GM18909 (cell line): Measurements from ENCODE around the gene SMPX.

Experiments used
- ATAC-seq: cut with Tn5 transposase; IDR thresholded peaks from one replicate; pipeline ENCODE4 v1.9.1; 2021; ENCODE audit warnings: mild to moderate bottlenecking; ENCODE audit not compliant: unreplicated experiment, poor library complexity

SMPX gene

DNA sequence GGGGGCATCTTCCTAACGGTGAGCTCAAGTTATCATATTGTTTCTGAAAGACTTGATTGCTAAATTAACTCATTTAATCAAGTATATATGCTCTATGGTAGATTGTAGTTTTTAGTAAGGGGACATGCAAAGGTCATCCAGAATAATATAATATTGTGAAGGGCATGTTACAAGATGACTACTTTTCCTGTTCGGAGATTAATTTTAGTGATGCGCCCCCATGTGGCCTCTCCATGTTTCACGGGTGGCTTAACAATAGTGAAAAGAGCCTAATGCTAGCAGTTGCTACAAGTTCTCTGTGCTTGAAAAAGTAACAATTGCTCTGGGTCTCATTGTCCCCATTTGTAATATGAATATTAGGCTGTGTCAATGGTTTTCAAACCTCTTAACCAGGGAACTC lies 12.2 kb downstream of the SMPX start:
- peak; percentile 58 for ATAC-seq

DNA sequence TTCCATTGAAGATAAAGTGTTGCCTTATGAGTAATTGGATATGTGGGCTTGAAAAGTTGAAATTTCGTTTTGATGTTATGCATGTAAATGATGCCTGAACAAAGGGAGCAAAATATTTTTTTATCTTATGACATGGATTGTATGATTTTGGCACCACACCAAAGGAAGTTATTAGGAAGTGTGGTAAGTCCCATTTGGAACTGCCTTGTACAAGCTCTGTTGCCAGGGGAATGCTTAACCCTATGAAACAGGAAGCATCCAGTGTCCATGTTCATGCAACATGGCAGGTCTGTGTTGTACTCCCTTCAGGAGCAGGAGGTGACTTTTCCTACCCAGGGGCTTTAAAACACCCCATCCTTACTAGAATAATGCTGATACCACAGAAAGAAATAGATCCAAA lies 13.2 kb downstream of the SMPX start:
- ATAC-seq: no peak

DNA sequence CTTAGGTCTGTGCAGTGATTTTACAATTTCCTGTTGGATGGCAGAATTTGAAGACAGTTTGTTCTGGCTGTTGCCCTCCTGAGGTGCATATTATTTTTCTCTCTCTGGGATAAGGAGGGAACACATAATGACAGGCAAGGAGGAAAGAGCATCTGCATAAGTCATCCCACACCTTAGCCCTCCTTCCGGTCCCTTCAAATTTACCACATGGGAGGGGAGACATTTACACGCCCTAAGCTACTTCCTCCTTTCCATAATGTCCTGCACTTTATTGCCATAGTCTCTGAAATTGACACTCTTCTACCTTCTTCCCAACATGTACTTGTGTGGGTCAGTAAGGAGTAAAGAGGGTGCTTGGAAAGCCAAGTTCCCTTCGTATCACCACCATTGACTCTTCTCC lies 13.9 kb downstream of the SMPX start:
- no peak for ATAC-seq

DNA sequence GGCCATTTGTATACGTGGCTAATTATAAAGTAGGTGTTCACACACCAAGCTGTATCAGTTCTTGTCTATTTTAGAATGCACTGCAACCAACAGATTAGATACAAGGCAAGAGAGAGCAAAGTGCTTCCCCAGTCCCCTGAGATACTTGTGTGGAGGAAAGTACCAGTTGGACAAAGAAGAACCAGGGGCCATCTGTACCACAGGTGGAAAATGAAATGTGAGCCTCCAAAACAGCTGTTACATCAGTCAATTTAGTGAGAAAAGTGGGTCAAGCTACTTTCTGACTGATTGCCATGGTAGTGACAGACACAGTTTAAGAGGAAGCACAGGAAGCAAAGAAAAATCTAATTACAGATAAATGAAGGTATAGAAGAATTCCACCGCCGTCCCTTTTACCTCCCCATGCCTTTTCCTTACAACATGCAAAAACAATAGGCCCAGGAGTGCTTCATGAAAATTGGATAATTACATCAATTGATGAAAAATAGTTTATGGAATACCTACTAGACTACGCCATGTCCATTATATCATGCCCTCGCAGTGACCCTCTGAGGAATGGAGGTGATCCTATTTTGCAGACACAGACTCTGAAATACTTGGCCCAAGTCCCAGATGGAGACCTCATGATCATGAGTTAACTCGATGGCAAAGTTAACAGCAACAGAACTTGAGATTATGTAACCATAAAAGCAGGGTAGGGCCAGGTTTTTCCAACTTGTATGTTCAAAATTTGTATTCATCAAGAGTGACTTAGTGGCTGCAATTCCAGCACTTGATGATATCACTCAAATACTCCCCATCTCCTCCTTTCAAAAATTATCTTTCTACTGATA lies 15.8 kb downstream of the SMPX start:
- ATAC-seq: no peak

DNA sequence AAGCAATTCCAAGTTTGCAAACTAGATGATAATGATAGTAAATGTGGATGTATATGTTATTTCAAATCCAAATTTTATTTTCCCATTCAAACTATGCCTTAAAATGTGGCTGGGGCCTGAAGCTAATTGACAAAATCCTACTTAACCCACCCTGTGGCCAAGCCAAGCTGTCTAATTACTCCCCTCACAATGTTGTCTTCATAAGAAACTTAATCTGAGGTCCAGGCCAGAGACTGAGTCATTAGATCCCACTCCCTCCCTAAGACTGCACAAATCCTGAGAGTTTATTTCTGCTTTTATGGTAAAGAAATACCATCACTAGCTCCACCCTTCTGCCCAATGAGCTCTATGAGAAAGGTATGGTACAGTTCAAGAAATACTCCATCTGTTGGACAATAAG lies 16.6 kb downstream of the SMPX start:
- ATAC-seq: no peak

DNA sequence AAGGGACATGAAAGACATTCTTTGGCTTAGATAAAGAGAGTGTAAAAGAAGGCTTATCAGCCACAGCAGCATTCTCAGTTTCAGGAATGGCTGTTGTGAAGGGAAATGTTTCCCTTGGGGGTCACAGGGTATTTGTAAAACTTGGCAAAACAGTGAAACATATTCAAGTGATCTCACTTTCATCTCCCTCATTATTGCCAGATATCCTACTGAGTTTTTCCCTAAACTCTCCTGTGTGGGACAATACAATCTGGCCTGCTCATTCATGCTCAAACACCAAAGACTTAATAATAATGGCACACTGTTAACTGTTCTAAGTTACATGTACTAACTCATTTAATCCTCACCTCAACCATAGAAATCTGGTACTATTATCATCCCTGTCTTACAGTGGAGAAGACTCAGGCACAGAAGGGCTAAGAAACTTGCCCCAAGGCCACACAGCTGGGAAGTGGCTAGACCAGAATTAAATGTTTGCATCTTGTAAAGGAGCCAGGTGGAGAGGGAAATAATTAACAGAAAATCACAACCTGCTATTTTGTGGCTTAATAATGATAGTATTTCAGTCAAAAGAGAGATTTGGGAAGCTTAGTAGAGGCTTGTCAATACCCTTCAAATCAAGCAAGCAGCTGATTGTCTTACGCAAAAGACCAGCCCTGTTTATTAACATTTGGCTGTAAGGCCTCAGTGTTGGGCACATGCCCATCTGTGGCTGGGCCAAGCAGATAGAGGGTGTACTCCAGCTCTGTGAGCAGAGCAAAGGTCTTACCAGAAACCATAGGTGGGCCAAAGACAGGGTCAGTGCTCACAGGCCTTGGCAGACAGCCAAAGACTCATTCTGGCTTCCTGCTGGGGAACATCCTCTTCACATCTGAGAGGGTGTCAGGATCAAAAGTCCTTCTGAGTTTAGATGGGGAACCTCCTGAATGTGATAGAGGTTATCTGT lies 17.3 kb downstream of the SMPX start:
- ATAC-seq: no peak

DNA sequence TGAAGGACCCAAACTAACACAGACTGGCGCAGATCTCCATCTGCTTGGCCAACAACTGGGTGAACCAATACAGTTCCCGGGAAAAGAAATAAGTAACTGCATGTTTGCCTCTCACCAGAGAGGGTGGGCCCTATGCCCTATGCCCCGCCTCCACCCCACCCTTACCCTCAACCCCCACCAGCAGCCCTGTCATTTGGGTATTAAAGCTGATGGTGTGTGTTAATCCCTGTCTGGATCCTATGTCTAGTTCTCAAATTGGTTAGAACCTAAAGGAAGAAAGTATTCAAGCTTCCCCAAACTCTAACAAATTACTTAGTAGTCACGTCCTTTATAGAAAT lies 19.0 kb downstream of the SMPX start:
- no peak for ATAC-seq

DNA sequence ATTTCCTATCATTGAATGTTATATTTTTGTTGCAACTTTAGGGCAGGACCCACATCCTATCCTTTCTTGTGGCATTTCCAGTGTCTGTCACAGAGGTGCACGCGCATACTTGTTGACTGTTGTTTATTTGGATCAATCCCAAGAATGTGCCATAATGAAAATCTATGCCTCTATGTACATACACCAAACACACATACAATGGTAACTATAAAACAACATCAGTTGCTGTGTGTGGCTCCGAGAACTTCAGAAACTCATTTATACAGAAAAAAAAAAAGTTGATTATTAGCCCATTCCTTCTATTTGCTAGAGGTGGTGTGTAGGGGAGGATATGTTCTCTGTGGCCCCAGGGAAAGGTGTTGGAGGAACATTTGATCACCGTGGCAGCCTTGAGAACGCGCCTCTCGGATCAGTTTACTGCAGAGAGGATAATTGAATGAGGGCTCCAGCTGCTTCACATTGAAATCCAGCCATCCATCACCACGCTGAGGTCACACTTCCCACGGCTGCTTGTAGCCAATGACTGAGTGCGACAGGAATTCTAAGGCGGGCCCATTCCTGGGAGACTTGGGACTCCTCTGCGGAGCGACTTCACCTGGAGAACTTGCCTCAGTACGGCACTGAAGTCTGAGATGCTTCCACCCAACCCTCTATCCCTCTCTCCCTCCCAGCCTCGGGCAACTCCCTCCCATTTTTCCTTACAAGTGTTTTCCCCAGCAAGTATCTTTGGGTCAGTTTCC lies 19.5 kb downstream of the SMPX start:
- no peak for ATAC-seq

DNA sequence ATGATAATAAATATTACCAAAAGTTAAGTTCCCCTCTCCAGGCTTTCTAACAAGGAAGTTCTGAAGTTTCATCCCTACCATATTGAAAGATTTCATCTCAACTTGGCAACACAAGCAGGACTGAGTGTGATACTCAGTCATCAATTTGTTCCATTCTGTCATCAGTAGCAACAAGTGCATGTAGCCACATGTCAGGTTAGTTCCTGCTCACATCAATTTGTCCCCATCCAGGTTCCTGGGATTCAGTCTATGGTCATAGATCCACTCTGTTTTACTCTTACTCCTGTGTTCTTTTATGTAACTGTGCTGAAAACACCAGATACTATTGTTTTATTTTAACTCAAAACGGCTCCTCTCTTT lies 22.2 kb downstream of the SMPX start:
- ATAC-seq: no peak

DNA sequence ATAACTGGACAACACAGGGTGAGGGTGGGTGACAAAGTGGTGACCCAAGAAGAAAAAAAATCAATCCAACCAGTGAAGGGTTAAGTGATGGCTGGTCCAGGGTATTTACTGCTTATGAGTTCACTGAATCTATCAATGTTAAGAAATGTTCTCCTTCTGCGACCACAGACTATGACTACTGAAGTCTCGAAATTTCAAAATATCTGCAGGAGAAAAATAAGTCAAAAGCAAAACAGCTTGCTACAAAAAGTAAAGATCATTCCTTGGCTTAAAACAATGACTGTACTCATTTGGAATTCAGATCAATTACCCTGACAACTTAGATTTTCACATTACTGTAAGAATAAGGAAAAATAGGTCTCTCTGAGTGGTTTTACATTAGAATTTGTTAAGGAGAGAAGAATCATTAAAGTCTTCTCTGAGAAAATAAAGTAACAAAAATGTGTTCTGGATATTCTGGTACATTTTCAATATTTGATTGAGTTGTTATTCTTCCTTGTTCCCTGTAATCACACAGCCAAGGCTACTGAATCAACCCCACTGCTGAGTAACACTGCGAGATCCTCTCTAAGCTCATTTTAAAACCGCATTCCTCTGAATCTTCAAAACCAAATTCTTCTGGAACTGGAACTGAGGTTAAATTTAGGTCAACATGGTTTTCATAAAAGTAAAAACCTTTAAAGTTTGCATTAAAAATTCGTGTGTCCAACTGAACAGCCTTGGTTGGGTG lies 22.7 kb downstream of the SMPX start:
- ATAC-seq: no peak

DNA sequence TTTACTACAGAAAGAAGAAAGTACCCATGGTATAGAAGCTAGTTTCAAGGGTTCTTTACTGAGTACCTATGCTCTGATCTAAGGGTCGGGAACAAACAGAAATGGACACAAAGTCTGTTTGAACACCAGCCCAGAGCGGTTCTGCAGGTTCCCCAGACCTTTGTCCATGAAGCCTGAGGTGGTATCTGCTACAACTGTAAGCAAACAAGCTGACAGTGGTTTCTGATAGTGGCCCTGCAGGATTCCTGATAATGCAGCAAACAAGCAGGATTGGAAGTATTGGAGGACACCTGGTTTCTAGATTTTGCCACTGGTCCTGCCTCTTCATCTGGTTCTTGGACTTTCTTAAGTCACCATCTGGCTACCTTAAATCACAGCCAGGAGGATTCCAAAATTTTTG lies 23.7 kb downstream of the SMPX start:
- ATAC-seq: no peak

DNA sequence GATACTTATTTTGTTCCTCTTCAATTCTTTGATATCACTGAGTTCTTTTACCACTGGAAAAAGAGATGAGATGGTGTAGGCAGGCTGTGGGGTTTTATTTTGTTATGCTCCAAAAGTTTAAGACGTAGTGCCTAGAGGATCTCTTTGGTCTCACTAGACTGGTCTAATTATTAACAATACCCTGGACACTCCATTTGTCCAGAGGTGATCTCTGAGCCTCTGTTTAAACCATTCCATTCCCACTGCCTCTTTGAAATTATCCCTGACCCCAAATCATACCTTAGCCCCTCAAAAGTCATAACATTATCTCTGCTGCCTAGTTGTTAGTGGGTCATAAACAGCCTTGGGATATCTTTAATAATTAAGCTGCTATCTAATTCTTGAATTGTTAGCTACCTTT lies 24.2 kb downstream of the SMPX start:
- ATAC-seq: no peak

DNA sequence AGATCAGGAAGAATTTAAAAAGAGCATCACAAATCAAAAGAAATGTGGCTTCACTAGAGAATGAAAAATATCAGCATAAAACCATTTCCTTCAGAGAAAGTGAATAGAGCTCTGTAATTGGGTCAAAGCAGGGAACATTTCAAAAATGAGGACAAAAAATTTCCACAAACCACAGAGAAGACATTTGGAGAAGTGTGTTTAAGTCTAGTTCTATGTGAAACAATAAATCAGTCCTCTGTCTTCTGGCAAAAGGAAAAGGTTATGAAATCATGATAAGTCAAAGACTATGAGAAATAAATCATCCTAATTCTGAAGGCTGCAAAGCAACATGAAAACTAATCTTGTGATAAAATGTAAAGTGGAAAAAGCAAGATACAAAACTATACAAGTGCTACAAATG lies 27.9 kb downstream of the SMPX start:
- ATAC-seq: no peak

DNA sequence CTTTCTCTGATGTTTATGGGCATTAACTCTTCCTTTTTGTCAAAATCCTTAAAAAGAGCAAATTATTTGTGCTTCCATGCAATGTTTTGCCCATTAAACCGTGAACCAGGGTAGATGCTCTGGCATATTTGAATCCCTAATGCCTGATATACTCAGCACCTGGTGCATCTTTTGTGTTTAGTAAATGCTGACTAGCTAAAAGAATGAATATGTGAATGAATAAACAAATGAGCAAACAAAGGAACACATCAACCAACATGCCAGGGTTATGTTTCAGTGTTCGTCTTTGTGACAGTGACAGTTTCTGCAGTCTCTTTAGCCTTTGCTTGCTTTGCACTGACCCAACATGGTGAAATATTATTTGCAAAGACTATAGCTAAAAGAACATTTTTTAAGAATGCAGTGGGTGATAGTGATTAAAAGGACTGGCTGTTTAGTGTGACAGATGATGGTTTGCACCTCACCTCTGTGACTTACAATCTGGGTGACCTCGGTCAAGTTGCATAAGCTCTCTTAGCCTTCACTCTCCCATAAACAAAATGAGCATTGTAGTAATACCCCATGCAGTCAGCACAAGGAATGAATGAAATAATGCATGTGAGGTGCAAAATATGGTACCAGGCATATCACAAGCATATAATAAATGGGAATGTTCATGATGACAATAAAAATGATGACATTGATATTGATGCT lies 29.5 kb downstream of the SMPX start:
- ATAC-seq: no peak

DNA sequence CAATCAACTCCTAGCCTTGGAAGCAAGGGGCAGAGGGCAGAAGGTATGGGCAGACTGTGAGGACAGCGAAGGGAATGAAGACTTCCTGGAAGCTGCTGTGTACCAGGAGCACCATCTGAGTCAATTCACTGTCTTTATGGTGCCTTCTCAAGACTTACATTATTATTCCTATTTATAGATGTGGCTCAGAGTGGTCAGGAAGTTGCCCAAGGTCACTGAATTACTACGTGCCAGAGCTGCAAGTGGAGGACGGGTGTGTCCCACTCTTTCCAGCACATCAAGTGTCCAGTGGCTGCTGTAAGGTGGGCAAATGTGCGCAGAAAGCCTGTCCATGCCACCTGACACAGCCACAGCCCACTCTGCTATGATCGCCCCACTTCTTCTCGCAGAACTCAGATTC lies 32.0 kb downstream of the SMPX start:
- no peak for ATAC-seq

DNA sequence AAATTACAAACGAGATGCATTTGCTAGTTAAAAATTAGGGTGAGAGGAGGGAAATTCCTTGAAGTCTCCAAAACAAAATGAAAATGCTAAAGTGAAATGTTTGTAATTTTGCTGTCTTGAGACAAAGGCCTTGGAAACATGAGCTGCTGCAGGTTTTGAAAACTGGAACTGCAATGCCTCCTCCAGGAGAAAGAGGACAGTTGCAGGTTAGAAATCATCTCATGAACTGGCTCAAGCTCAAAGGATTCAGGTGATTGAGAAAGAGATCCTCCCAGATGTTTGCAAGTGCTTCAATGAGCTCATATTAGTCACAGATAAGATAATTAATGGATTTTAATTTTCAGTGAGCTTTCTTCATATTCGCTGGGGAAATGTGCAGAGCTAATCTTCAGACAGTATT lies 32.4 kb downstream of the SMPX start:
- no peak for ATAC-seq

DNA sequence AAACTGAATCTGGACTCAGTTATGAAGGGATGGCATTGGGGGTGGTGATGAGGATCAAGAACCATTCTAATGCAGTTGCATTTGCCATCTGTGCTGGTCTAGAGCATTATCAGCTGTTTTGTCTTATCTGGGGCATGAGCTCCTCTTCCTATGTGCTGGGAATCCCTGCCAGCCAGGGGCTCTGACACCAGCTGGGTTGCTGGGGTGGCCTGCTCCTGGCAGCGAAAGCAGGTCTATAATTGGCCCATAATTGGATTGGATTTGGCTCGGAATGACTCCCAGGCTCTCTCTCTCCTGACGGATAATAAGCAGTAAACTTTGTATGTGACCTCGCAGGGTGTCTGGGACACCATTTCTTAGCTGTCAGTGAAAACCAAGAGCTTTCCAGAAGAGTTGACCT lies 34.1 kb downstream of the SMPX start:
- ATAC-seq: no peak

DNA sequence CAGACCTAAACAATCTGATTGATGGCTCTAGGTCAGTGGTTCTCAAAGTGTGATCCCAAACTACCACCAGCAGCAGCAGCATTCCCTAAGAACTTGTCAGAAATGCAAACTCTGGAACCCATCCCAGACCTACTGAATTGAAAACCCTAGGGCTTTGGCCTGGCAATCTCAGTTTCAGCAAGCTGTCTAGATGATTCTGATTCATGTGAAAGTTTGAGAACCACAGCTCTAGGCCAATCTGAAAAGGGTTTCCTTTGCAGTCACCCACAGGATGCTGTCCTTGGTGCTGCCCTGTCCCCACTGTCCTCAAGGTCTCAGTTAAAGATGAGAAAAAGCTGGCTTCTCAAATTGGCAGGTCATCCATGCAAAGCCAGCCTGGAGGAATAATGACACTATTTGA lies 34.8 kb downstream of the SMPX start:
- no peak for ATAC-seq

DNA sequence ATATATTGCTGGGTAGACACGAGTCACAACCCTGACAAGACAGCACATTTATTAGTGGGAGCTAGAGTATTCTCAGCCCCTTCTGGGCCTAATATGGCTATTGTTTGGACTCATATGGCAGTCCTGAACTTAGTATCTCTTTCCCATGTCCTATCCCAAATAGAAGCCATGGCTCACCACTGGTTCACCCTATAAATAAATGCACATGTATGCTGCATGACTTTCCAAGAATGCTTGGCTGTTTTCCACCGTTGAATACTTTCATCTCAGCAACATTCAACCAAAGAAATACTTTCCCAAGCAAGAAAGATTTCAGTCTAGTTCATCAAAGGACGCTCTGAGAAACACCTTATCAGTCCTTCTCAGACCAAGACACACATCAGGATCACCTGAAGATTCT lies 36.7 kb downstream of the SMPX start:
- no peak for ATAC-seq

DNA sequence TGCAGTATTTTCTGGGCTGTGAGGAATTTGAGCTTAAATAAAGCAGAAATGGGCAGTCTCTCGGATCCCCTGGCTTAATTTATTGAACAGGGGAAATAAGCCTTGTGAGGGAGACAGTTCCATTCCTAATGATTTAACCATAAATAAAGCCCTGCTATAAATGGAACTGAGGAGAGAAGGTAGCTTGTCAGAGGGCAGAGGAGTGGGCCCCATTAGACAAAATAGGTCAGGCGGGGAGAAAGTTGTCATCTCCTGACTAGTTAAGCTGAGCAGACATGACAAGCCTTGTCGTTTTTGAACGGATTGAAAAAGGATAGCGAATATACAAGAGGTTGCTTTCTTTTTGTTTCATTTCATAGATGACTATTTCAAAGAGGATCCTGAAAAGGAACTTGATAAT lies 39.3 kb downstream of the SMPX start:
- ATAC-seq: no peak
